ENCODE measurements around the gene TMEM186. TPM values are rescaled to one million over a fixed set of nuclear protein-coding genes. Genes with fewer than 3 reads are reported as not detected.
"Not testable (repeated sequence)": the region's sequence is repeated elsewhere in the genome, so short reads cannot be mapped to it uniquely, and the experiment has no call there.

Gene TMEM186
- total RNA-seq, 6 experiments from 2014 or later: 5.0 to 9.4 (median 6.9) TPM

- ATAC-seq; intact Hi-C loops (cut with DNase I); H3K27me3 ChIP-seq; H3K36me3 ChIP-seq; H3K27ac ChIP-seq; H3K9me3 ChIP-seq; H3K4me3 ChIP-seq; DNase-seq; H3K4me1 ChIP-seq: not testable (repeated sequence)
- WGBS (ENCODE audit: insufficient coverage, low coverage, low lambda C conversion rate, missing lambda C conversion rate): 84% methylated on average over 6 of the region's 7 CpGs
Measured at GRCh38 chr16:8836797-8837196, 39.4 kb upstream of the TMEM186 start.

DNA sequence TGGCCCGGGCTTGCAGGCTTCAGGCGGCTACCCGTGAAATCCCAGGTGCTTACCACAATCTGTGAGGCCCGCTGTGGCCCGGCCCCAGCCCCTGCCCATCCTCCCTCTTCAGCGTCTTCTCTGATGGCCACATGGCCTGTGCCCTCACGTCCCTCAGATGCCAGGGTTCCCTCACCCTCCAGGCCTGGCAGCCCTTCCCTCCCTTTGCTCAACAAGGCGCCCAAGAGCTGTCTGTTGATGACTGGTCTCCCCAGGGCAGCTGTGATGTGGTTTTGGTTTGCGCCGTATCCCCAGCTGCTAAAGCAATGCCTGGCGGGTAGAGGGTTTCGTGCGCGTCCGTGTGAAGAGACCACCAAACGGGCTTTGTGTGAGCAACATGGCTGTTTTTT is 35.3 kb upstream of the TMEM186 start:
- DNase-seq: no peak
- no peaks in the 10 kb centered on the region for H3K27me3 ChIP-seq
- ATAC-seq: peak in 1 of 4 donors; percentile 35
- 80% methylated on average over 9 of the region's 16 CpGs for WGBS (ENCODE audit: insufficient coverage, low coverage, low lambda C conversion rate, missing lambda C conversion rate)
- peaks cover 0 to 22% (median 12%) of the 10 kb centered on the region in 4 donors for H3K36me3 ChIP-seq
- H3K27ac ChIP-seq: no peak overlapping the region
- TF ChIP-seq POLR2A (IDR thresholded peaks at IDR 0.05): no peak
- TF ChIP-seq, protein P1, sequence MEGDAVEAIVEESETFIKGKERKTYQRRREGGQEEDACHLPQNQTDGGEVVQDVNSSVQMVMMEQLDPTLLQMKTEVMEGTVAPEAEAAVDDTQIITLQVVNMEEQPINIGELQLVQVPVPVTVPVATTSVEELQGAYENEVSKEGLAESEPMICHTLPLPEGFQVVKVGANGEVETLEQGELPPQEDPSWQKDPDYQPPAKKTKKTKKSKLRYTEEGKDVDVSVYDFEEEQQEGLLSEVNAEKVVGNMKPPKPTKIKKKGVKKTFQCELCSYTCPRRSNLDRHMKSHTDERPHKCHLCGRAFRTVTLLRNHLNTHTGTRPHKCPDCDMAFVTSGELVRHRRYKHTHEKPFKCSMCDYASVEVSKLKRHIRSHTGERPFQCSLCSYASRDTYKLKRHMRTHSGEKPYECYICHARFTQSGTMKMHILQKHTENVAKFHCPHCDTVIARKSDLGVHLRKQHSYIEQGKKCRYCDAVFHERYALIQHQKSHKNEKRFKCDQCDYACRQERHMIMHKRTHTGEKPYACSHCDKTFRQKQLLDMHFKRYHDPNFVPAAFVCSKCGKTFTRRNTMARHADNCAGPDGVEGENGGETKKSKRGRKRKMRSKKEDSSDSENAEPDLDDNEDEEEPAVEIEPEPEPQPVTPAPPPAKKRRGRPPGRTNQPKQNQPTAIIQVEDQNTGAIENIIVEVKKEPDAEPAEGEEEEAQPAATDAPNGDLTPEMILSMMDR (IDR thresholded peaks at IDR 0.05): no peak
- H3K4me1 ChIP-seq: no peaks in the 10 kb centered on the region
- intact Hi-C loops (cut with DNase I): no loop called here
- H3K9me3 ChIP-seq: no peaks in the 10 kb centered on the region
- H3K4me3 ChIP-seq: no peak overlapping the region

DNA sequence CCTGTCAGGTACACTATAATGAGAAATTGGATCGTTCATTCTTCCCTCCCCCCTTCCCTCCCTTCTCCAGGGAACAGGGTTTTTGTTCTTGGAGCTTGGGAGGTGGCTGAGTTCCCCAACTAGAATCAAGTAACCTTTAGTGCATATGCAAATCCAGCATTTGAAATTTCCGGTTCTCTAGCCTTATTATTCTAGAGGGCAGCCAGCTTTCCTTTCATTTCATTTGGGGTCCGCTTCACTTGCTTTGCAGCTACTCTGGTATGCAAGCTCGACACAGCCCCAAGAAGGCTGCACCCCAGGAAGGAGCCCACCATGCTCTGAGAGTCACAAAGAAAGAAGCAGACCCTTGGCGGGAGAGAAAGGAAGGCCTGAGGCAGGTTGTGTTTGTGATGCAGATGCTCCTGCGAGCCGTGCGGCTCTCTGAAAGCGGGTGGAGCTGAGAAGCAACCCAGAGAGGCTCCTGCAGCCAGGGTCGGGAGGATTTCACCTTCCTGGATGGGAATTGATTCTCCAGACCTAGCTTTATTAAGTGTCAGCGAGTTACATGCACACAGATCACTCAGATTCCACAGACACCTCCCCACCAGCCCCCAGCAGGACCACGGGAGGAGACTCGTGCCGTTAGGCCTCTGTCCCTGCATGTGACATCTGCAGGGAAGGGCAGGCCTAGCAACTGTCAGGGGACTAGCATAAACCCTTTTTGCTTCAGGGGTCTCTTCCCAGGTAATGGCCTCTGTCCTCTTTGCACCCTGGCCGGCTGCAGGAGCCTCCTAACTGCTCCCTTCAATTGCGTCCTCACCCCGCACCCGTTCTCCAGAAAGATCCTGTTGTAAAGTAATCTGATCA is 34.7 kb upstream of the TMEM186 start:
- WGBS (ENCODE audit: insufficient coverage, low coverage, low lambda C conversion rate, missing lambda C conversion rate): 73% methylated on average over 3 of the region's 18 CpGs
- no peak for ATAC-seq
- intact Hi-C loops (cut with DNase I): no loop called here

DNA sequence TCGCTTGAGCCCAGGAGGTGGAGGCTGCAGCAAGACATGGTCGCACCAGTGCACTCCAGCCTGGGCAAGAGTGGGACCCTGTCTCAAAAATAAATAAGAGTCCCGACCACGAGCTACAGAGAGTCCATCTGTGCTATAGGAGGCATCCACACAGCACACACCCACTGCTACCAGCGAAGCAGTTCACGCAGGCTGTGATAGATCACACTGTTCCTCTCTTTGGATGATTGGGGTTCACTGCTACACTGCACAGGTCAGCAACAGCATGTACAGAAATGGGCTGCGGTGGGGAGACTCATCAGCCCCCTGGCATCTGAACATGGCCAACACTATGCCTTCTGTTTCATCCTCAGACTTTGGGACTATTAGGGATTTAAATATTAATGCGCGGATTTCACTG is 34.0 kb upstream of the TMEM186 start:
- no peak for DNase-seq
- no peak for TF ChIP-seq POLR2A (IDR thresholded peaks at IDR 0.05)
- TF ChIP-seq, protein P1 (IDR thresholded peaks at IDR 0.05): no peak

More for the DNA sequence above, 34.7 kb upstream of the TMEM186 start:
- Histone ChIP-seq H3K27me3 (no peaks in the 10 kb centered on the region), H3K9me3 (no peaks in the 10 kb centered on the region), H3K27ac (no peak overlapping the region), H3K4me1 (no peaks in the 10 kb centered on the region), H3K4me3 (no peak overlapping the region), H3K36me3 (peaks cover 0 to 22% (median 12%) of the 10 kb centered on the region in 4 donors)
- DNase-seq: no peak
- no peak for TF ChIP-seq POLR2A (IDR thresholded peaks at IDR 0.05)

DNA sequence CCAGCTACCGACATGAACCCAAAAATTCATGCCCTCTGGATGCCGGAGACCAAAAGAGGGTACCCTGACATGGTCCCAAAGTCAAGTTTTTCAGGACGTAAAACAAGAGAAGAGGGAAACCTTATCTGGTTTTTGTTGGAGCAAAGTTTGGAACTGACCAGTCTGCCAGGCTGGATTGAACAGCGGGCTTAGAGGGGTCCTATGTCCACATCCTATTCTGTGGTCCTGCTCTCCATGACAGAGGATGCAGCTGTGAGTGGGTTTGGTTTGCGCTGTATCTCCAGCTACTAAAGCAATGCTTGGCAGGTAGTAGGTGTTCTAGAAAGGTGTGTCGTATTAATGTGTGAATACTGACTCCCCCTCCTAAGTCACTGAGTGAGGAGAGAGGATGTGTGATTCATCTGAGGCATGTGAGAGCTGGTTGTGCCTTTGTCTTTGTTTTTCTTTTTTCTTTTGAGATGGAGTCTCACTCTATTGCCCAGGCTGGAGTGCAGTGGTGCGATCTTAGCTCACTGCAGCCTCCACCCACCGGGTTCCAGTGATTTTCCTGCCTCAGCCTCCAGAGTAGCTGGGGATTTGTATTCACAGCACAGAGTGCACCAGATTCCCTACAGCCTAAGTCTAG is 31.2 kb upstream of the TMEM186 start:
- WGBS (ENCODE audit: insufficient coverage, low coverage, low lambda C conversion rate, missing lambda C conversion rate): 93% methylated on average over 7 of the region's 8 CpGs
- DNase-seq (no peak), ATAC-seq (no peak)
- Histone ChIP-seq H3K27me3 (no peaks in the 10 kb centered on the region), H3K4me1 (no peaks in the 10 kb centered on the region), H3K9me3 (no peaks in the 10 kb centered on the region), H3K4me3 (no peak overlapping the region), H3K36me3 (peaks cover 0 to 31% (median 12%) of the 10 kb centered on the region in 4 donors), H3K27ac (no peak overlapping the region)
- no peak for TF ChIP-seq POLR2A (IDR thresholded peaks at IDR 0.05)
- TF ChIP-seq, protein P1 (IDR thresholded peaks at IDR 0.05): no peak
- intact Hi-C loops (cut with DNase I): no loop called here

More for the DNA sequence above, 34.0 kb upstream of the TMEM186 start:
- no peak for ATAC-seq
- H3K27me3 ChIP-seq: no peaks in the 10 kb centered on the region
- peaks cover 0 to 22% (median 12%) of the 10 kb centered on the region in 4 donors for H3K36me3 ChIP-seq
- H3K4me3 ChIP-seq: no peak overlapping the region
- intact Hi-C loops (cut with DNase I): no loop called here
- no CpG with 5 or more reads among the region's 9 CpGs for WGBS (ENCODE audit: insufficient coverage, low coverage, low lambda C conversion rate, missing lambda C conversion rate)
- no peaks in the 10 kb centered on the region for H3K9me3 ChIP-seq
- no peaks in the 10 kb centered on the region for H3K4me1 ChIP-seq
- no peak overlapping the region for H3K27ac ChIP-seq
